Measurements from ENCODE around the gene CST8. TPM values are rescaled to one million over a fixed set of nuclear protein-coding genes. Genes with fewer than 3 reads are reported as not detected.
A peak's percentile ranks its signal among the peaks of the same experiment; 100 is the strongest.

Gene CST8
- total RNA-seq, 2 donors from 2014 or later: not detected

DNA sequence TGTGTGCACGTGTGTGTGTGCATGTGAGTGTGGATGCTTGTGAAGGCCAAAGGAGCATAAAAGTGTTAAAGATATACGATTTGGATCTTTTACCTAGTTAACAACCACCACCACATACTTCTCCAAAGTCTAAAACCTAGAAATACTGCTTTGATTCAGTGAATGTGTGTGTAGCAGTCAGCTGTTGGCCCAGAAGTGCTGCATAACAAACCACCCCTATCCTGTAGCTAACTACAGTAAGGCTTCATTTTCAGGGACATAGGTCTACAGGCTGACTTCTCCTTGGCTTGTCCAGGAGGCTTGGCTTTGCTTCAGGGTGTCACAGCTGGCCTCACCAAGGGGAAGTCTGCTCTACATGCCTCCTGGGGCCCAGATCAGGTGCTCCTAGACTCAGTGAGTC lies 2.4 kb upstream of the CST8 start:
- H3K27ac Mint-ChIP-seq: no peak overlapping the region
- ATAC-seq (no peak), DNase-seq (ENCODE audit: low spot score) (no peak)
- H3K36me3 Mint-ChIP-seq: no peaks in the 10 kb centered on the region
- H3K9me3 Mint-ChIP-seq: no peaks in the 10 kb centered on the region
- no peaks in the 10 kb centered on the region for H3K27me3 Mint-ChIP-seq
- no peak overlapping the region for H3K4me3 Mint-ChIP-seq
- peaks cover 0 to 12% of the 10 kb centered on the region in 2 donors for H3K4me1 Mint-ChIP-seq (ENCODE audit: low read depth in 2 of 2)

DNA sequence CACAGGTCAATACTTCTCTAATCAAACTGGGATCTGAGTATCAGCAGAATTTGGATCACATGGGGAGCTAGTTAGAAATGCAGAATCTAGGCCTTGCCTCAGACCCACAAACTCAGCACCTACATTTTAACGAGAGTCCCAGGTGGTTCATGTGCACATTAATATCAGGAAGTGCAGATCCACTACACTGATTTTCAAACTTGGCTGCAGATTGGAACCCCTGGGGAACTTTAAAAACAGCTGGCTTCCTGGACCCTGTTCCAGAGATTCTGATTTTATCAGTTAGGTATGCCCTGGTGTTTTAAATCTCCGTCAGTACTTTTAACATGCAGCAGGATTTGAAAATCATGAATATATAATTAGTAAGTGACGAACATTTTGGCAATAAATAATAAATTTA lies 1.9 kb upstream of the CST8 start:
- Mint-ChIP-seq H3K9me3 (no peaks in the 10 kb centered on the region), H3K4me3 (no peak overlapping the region), H3K27ac (no peak overlapping the region), H3K4me1 (ENCODE audit: low read depth in 2 of 2) (peaks cover 0 to 11% of the 10 kb centered on the region in 2 donors), H3K27me3 (no peaks in the 10 kb centered on the region), H3K36me3 (no peaks in the 10 kb centered on the region)
- DNase-seq (ENCODE audit: low spot score): no peak
- no peak for ATAC-seq

DNA sequence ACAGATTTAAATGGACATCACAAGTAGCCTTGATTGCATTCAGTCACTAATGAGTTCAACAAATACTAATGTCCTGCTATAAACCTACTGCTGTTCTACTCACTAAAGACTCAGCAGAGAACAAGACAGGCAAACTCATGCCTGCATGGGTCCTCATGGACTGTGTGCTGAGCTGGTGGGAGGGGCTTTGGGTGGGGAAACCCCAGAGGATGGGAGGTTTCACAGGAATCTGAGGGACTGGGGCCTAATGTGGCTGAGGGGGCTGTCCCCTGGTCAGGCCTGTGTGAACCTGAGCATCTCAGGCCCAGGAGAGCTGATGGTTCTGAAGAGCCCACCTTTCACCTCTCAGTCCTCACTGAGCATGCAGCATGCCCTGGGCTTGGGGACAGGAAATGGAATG lies 1.4 kb downstream of the CST8 start:
- ATAC-seq (peak in 1 of 2 donors; percentile 81), DNase-seq (ENCODE audit: low spot score) (no peak)
- H3K27ac Mint-ChIP-seq: no peak overlapping the region
- H3K27me3 Mint-ChIP-seq: no peaks in the 10 kb centered on the region
- no peak overlapping the region for H3K4me3 Mint-ChIP-seq
- peaks cover 0 to 12% of the 10 kb centered on the region in 2 donors for H3K4me1 Mint-ChIP-seq (ENCODE audit: low read depth in 2 of 2)
- H3K9me3 Mint-ChIP-seq: no peaks in the 10 kb centered on the region
- H3K36me3 Mint-ChIP-seq: peaks cover 14% of the 10 kb centered on the region

DNA sequence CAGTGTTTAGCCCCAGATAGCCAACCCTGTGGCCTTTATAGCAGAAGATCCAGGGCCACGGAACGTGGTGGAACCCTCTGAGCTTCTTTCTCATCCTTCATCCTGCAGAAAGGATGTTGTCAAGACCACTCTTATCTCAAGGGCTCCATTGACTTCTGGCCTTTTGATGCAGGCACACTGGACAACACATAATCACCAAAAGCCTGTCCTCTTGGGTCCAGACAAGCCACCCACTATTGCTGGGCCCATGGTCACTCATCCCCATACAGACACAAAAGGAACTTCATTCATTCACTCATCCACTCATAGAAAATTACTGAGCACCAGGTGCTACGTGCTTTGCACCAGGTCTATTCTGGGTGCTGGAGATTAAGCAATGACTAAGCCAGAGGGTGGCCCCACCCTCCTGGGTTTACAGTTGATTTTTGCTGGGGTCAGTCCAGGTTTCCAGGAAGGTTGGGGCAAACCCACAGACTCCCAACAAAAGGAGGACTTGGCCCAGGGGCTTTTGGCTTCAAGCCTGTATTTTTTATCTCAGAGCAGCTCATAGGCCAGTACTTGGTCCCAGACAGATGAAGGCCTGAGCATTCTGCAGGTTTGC lies 2.4 kb downstream of the CST8 start:
- H3K4me1 Mint-ChIP-seq (ENCODE audit: low read depth in 2 of 2): peaks cover 6 to 19% of the 10 kb centered on the region in 2 donors
- H3K36me3 Mint-ChIP-seq: peaks cover 21% of the 10 kb centered on the region
- ATAC-seq (no peak), DNase-seq (ENCODE audit: low spot score) (no peak)
- no peak overlapping the region for H3K27ac Mint-ChIP-seq
- H3K9me3 Mint-ChIP-seq: no peaks in the 10 kb centered on the region
- H3K4me3 Mint-ChIP-seq: no peak overlapping the region
- peaks cover 0 to 6% of the 10 kb centered on the region in 2 donors for H3K27me3 Mint-ChIP-seq

DNA sequence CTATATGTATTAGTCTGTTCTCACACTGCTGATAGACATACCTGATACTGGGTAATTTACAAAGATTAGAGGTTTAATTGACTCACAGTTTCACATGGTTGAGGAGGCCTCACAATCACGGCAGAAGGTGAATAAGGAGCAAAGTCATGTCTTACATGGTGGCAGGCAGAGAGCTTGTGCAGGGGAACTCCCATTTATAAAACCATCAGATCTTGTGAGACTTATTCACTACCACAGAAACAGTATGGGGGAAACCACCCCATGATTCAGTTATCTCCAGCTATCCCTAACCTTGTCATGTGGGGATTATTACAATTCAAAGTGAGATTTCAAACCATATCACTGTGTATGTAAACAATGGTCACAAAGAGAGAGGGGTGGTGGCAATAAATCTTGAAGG lies 6.6 kb downstream of the CST8 start:
- peaks cover 6 to 12% of the 10 kb centered on the region in 2 donors for H3K4me1 Mint-ChIP-seq (ENCODE audit: low read depth in 2 of 2)
- peaks cover 3 to 6% of the 10 kb centered on the region in 2 donors for H3K27me3 Mint-ChIP-seq
- H3K36me3 Mint-ChIP-seq: peaks cover 21% of the 10 kb centered on the region
- ATAC-seq: peak; percentile 20 to 60
- H3K4me3 Mint-ChIP-seq: no peak overlapping the region
- no peak for DNase-seq (ENCODE audit: low spot score)
- no peaks in the 10 kb centered on the region for H3K9me3 Mint-ChIP-seq
- no peak overlapping the region for H3K27ac Mint-ChIP-seq

DNA sequence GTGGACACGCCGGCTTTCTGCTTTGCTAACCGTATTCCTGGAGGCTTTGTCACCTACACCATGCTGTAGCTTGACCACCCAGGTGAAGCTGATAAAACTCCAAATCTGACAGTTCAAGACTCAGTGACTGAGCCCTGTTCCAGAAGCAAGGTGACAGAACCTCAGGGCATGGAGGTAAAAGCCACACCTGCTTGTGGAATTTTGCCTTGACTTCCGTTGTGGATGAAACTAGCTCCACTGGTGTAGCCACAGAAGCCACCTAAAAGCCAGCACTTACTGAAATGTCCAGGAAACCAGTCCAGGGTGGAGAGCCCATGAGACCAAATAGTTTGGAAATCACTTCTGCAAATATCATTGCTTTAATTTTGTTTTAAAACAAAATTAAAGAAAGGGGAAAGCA lies 11.0 kb downstream of the CST8 start:
- no peak for ATAC-seq

DNA sequence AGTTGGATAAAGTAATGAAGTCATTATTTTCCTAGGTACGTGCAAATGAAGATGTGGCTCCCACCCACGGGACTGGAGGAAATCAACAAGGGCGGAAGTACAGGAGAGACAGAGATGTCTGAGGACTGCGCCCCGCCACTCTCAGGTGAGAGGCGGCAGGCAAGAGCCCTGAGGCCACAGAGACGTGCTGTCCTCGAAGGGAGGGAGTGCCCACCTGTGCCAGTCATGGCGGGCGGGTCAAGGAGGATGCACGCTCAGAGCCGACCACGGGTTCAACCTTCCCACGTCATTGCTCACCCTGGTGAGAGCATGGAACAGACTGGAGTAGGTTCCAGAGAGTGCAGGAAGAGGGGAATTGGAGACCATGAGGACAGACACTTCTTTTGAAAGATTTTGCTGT lies 12.7 kb downstream of the CST8 start:
- DNase-seq (ENCODE audit: low spot score): no peak
- Mint-ChIP-seq H3K4me3 (no peak overlapping the region), H3K4me1 (ENCODE audit: low read depth in 2 of 2) (peaks cover 4 to 5% of the 10 kb centered on the region in 2 donors), H3K9me3 (no peaks in the 10 kb centered on the region), H3K27ac (no peak overlapping the region), H3K36me3 (no peaks in the 10 kb centered on the region), H3K27me3 (peaks cover 6 to 8% of the 10 kb centered on the region in 2 donors)
- no peak for ATAC-seq

More for the DNA sequence above, 11.0 kb downstream of the CST8 start:
- Mint-ChIP-seq H3K4me3 (no peak overlapping the region), H3K36me3 (peaks cover 10% of the 10 kb centered on the region), H3K9me3 (no peaks in the 10 kb centered on the region), H3K27ac (no peak overlapping the region), H3K27me3 (peaks cover 6 to 14% of the 10 kb centered on the region in 2 donors), H3K4me1 (ENCODE audit: low read depth in 2 of 2) (peaks cover 11 to 13% of the 10 kb centered on the region in 2 donors)
- no peak for DNase-seq (ENCODE audit: low spot score)

DNA sequence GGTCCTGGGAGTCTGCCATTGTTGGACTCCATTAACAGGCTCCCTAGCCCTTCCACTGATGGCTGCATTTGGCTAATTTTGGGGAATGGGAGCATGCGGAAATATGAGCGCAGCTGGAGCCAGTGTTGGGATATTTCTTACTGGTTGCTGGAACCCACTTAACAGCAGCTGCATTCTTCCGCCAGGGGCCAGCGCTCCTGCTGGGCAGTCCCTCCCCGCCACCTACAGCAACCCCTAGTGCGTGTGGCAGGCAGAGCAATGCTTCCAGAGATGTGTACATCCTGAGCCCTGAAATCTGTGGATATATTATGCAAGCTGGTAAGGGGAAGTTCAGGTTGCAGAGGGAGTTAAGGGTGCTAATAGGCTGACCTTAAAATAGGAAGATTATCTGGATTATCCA lies 16.4 kb downstream of the CST8 start:
- ATAC-seq (no peak), DNase-seq (ENCODE audit: low spot score) (no peak)
- peaks cover 3 to 5% of the 10 kb centered on the region in 2 donors for H3K4me1 Mint-ChIP-seq (ENCODE audit: low read depth in 2 of 2)
- no peak overlapping the region for H3K27ac Mint-ChIP-seq
- H3K27me3 Mint-ChIP-seq: peaks cover 3 to 8% of the 10 kb centered on the region in 2 donors
- H3K36me3 Mint-ChIP-seq: no peaks in the 10 kb centered on the region
- no peaks in the 10 kb centered on the region for H3K9me3 Mint-ChIP-seq
- H3K4me3 Mint-ChIP-seq: no peak overlapping the region

DNA sequence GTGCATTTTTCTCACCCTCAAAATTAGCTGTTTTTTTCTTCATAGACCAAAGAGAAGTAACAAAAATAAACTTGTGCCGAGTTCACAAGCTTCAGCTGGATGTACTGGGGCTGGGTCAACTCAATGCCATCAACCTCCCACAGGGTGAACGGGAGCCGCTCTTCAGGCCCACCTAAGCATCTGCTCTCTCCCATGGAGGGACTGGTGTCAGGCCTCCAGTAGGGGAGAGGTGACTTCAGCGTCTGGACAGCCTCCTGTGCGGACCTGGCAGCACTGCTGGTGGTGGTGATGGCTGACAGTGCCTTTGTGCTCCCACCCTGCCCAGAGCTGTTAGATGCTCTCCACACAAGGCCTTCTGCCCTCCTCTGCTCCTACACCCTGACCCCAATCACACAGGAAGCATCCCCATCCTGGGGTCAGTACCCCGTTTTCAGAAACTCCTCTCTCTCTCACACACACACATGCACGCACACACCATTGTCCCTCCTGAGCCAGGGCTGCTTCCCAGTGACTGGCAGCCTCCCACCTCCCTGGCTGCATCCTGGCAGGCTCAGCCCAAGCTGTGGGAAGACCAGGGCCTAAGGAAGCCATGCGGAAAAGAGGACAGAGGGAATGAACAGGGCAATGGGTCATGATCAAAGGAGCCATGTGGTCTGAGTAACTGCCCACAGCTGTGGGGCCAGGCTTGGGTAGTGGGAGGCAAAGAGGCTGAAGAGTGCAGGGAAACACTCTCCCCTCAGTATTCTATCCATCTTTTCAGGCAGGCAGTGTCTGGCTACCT lies 17.7 kb downstream of the CST8 start:
- Mint-ChIP-seq H3K27me3 (peaks cover under 1 to 2% of the 10 kb centered on the region in 2 donors), H3K9me3 (no peaks in the 10 kb centered on the region), H3K4me1 (ENCODE audit: low read depth in 2 of 2) (peaks cover 0 to 4% of the 10 kb centered on the region in 2 donors), H3K36me3 (no peaks in the 10 kb centered on the region), H3K4me3 (no peak overlapping the region), H3K27ac (no peak overlapping the region)
- DNase-seq (ENCODE audit: low spot score) (no peak), ATAC-seq (peak in 1 of 2 donors; percentile 35)

DNA sequence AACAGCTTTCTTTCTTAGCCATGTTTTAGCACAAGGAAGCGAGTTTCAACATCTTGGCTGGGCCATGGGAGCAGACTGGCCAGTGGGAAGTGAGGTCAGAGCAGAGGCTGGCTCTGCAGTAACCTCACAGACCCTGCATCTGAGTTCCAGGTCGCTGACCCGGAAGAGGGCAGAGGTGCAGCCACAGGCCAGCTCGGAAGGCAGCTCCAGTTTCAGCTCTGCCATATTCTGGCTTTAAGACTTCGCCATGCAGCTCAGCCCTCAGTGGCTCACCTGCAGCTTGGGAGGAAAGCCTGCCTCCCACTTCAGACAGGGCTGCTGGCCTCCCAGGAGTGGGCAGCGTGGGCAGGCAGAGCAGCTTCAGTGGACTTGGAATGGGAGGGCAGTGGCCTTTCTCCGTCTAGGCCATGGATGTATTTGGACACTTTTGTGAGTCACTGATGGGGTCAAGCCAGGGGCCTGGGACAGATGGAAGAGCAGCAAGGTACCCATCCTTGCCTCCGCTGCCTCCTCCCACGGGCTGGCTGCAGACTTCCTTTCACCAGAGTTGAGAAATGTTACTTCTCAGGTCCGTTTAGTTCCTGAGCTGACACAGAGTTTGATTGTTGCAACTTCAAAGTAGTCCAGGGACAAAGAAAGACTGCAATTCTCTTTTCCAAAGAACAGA lies 18.5 kb downstream of the CST8 start:
- DNase-seq (ENCODE audit: low spot score): no peak

DNA sequence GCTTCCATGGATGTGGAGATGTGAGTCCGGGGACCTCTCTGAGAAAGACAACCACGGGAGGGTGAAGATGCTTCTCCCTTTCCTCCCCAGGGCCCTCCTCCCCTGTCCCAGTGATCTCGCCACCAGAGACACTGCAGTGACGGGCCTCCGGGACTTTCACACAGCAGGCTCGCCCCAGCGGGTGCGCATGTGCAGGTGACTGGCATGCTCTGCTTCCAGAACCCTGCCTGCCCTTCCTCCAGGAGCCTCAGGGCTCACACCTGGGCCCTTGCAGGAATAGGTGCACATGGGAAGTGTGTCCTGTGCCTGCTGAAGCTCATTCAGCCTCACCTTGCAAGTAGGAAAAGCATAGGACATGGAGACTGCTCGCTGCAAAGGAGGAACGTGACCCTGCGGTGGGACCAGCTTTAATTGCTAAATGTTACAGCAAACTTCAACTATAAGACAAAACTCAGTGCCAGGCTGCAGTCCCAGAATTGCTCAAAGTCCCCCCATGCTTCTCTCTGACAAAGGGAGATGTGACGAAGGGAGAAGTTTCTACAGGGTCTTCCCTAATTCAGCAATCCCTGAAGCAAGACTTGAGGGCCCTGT lies 19.2 kb downstream of the CST8 start:
- no peak overlapping the region for H3K4me3 Mint-ChIP-seq
- H3K27ac Mint-ChIP-seq: no peak overlapping the region
- DNase-seq (ENCODE audit: low spot score): no peak
- no peak for ATAC-seq
- H3K9me3 Mint-ChIP-seq: no peaks in the 10 kb centered on the region
- no peaks in the 10 kb centered on the region for H3K36me3 Mint-ChIP-seq
- H3K4me1 Mint-ChIP-seq (ENCODE audit: low read depth in 2 of 2): peaks cover 0 to 3% of the 10 kb centered on the region in 2 donors
- H3K27me3 Mint-ChIP-seq: peaks cover 0 to 2% of the 10 kb centered on the region in 2 donors

More for the DNA sequence above, 18.5 kb downstream of the CST8 start:
- ATAC-seq: no peak
- Mint-ChIP-seq H3K27ac (no peak overlapping the region), H3K4me3 (no peak overlapping the region), H3K27me3 (peaks cover 0 to 2% of the 10 kb centered on the region in 2 donors), H3K36me3 (no peaks in the 10 kb centered on the region), H3K9me3 (no peaks in the 10 kb centered on the region), H3K4me1 (ENCODE audit: low read depth in 2 of 2) (peaks cover 0 to 3% of the 10 kb centered on the region in 2 donors)

DNA sequence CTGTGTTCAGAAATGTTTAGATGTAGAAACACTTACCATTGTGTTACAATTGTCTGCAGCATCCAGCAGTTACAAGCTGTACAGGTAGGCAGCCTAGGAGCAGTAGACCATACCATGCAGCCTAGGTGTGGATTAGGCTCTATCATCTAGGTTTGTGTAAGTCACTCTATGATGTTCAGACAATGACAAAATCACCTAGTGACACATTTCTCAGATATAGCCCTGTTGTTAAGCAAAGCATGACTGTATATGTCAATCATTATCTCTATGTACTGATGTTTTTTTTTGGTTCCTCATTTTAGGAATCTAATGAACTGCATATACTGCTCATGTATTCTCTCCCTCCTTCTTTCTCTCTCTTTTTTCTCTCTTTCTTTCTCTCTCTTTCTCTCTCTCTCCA lies 22.2 kb downstream of the CST8 start:
- H3K9me3 Mint-ChIP-seq: no peaks in the 10 kb centered on the region
- H3K4me1 Mint-ChIP-seq (ENCODE audit: low read depth in 2 of 2): peaks cover 0 to 3% of the 10 kb centered on the region in 2 donors
- ATAC-seq (no peak), DNase-seq (ENCODE audit: low spot score) (no peak)
- peaks cover 0 to 2% of the 10 kb centered on the region in 2 donors for H3K27me3 Mint-ChIP-seq
- no peak overlapping the region for H3K27ac Mint-ChIP-seq
- H3K4me3 Mint-ChIP-seq: no peak overlapping the region
- no peaks in the 10 kb centered on the region for H3K36me3 Mint-ChIP-seq

DNA sequence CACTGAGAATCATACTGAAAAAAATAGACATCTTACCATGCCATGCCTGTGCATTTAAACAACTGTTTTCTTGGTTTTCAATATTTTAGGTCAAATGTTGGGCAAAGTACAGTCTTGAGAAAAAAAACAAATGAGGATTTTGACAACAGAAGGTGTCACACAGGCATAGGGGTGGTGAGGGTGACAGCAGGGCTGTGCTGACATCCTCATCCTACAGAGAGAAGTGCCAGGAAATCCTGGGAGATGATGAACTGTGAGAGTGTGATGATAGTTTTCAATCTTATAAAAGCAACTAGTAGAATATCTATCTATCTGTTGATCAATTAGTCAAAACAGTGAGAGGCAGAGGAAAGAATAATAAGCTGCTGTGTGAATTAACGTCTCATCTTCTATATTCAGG lies 23.9 kb downstream of the CST8 start:
- Mint-ChIP-seq H3K4me1 (ENCODE audit: low read depth in 2 of 2) (peaks cover 0 to 3% of the 10 kb centered on the region in 2 donors), H3K9me3 (no peaks in the 10 kb centered on the region), H3K4me3 (no peak overlapping the region), H3K27ac (peak overlapping the region in 1 of 2 donors; percentile 6), H3K36me3 (no peaks in the 10 kb centered on the region), H3K27me3 (peaks cover 0 to 2% of the 10 kb centered on the region in 2 donors)
- DNase-seq (ENCODE audit: low spot score): no peak
- ATAC-seq: no peak

Data from natural killer cell treated with Interleukin-12 subunit alpha and Interleukin-12 subunit beta and Interleukin-15 and Interleukin-18, amount 100 ng/mL, for 72 hours (primary cell).